ENCODE data around the gene RPS6KB1.
"Not testable (repeated sequence)": the region's sequence is repeated elsewhere in the genome, so short reads cannot be mapped to it uniquely, and the experiment has no call there.

The RPS6KB1 gene

GRCh38 chr17:59892924-59893675 lies at the start of gene RPS6KB1, which contains the start of gene TUBD1:
Gene RPS6KB1, plus strand, starts transcription at chr17:59893121. Its CDS starts 64 bp downstream, at chr17:59893185.
Gene TUBD1, minus strand, starts transcription at chr17:59892943. Its CDS starts 1,941 bp downstream, at chr17:59891002.
- peak; percentile 98 for DNase-seq

- DNase-seq, result no peak
These were observed 47.9 kb upstream of the RPS6KB1 start for GRCh38 chr17:59844884-59845594.

GRCh38 chr17:59845595-59846393 lies 47.1 kb upstream of the RPS6KB1 start:
- peak; percentile 41 for DNase-seq

GRCh38 chr17:59846394-59847165 lies 46.3 kb upstream of the RPS6KB1 start:
- DNase-seq, result no peak

GRCh38 chr17:59848385-59848668 lies 44.6 kb upstream of the RPS6KB1 start:
- no peak for DNase-seq

GRCh38 chr17:59848778-59849177 lies 44.1 kb upstream of the RPS6KB1 start:
- peak; percentile 46 for DNase-seq

GRCh38 chr17:59850311-59850710 lies 42.6 kb upstream of the RPS6KB1 start:
- DNase-seq, result not testable (repeated sequence)

- DNase-seq, result no peak
These were observed 41.2 kb upstream of the RPS6KB1 start for GRCh38 chr17:59851439-59852375.

- not testable (repeated sequence) for DNase-seq
These were observed 40.1 kb upstream of the RPS6KB1 start for GRCh38 chr17:59852847-59853167.

- DNase-seq, result peak; percentile 70
These were observed 39.6 kb upstream of the RPS6KB1 start for GRCh38 chr17:59853168-59853918.

- not testable (repeated sequence) for DNase-seq
These were observed 38.8 kb upstream of the RPS6KB1 start for GRCh38 chr17:59853919-59854729.

GRCh38 chr17:59856859-59857794 lies 35.8 kb upstream of the RPS6KB1 start:
- DNase-seq, result no peak

- no peak for DNase-seq
These were observed 34.6 kb upstream of the RPS6KB1 start for GRCh38 chr17:59858167-59858816.

GRCh38 chr17:59858932-59859331 lies 34.0 kb upstream of the RPS6KB1 start:
- no peak for DNase-seq

- no peak for DNase-seq
These were observed 33.4 kb upstream of the RPS6KB1 start for GRCh38 chr17:59859444-59860025.

- no peak for DNase-seq
These were observed 29.3 kb upstream of the RPS6KB1 start for GRCh38 chr17:59863616-59864015.

- DNase-seq, result no peak
These were observed 23.0 kb upstream of the RPS6KB1 start for GRCh38 chr17:59869941-59870218.

- DNase-seq, result no peak
These were observed 22.4 kb upstream of the RPS6KB1 start for GRCh38 chr17:59870482-59870881.
